ENCODE data around the gene SOX14.

SOX14 gene

DNA sequence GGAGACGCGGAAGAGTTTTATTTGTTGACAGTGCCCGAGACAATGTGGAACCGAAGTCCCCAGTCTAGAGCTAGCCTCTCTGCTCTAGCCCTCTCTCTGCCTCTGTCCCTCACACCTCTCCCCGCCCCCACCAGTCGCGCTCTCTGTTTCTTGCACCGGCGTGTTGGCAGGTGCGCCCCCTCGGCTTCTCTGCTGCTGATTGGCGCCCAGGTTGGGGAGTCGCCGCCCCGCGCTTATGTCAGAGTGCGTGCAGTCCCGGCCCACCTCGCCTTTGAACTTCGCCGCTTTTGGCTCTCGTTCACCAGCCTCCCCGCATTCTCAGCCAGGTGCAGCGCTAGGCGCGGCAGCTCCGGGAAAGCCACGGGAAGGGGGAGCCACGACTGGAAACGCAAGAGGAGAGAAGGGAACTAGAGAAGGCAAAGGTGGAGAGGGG, at the start of gene SOX14:
Gene SOX14 (plus strand): TSS at position 315 of the 433 bp plus-strand sequence. CDS start 470 bp downstream, outside the sequence.
- no peak for DNase-seq (ENCODE audit: low read depth)

- no peak for DNase-seq (ENCODE audit: low read depth)
Measured at GRCh38 chr3:137714551-137714950, 49.6 kb upstream of the SOX14 start.

DNA sequence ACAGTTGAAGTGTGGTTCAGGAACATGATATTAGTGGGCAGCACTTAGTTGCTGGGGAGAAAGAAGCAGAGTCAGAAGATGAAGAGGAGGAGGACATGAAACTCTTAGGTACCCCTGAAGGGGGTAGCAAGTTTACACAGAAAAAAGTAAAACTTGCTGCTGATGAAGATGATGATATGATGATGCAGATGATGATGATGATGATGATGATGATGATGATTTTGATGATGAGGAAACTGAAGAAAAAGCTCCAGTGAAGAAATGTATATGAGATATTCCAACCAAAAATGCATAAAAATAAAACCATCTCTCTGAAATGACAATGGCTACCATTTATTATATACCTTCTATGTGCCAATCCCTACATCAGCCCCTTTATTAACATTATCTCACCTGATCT, 39.9 kb upstream of the SOX14 start:
- DNase-seq (ENCODE audit: low read depth): no peak

DNA sequence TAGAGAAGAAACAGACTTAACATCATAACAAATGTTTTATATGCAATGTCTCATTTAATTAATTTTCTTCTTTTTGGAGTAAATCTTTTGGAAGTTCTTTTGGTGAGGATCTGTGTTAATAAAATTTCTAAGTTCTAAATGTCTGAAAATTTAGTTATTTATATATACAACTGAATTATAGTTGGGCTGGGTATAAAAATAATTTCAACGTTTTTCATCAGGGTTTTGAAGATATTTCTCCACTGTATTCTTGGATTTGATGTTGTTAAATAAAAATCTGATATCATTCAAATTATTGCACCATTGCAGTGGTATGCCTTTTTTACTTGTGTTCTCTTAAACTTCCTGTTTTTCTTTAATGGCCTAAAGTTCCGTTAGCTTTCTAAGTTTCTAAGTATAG, 26.9 kb upstream of the SOX14 start:
- DNase-seq (ENCODE audit: low read depth): no peak

DNA sequence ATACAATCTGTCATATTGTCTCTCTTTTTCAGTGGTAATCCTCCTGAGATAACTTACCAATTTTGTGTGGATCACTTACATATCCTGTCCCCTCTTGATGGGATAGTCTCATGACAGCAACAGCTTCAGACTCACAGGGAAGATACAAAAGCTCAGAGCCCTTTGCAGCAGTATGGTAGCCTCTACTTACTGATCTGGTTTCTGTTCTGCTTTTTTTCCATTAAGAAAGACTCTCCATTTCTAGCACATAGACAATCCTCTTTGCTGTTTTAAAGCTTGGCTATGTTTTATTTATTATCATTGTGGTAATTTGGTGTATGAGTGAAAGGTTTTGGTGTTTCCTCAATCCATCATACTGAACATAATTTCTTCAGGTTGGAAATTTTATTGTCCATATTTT, 25.4 kb upstream of the SOX14 start:
- DNase-seq (ENCODE audit: low read depth): no peak

- DNase-seq (ENCODE audit: low read depth): no peak
Measured at GRCh38 chr3:137743608-137744007, 20.5 kb upstream of the SOX14 start.

- DNase-seq (ENCODE audit: low read depth): no peak
Measured at GRCh38 chr3:137746808-137747207, 17.3 kb upstream of the SOX14 start.

- no peak for DNase-seq (ENCODE audit: low read depth)
Measured at GRCh38 chr3:137759505-137759904, 4.6 kb upstream of the SOX14 start.

GRCh38 chr3:137760341-137761098, 3.6 kb upstream of the SOX14 start:
- DNase-seq (ENCODE audit: low read depth): no peak

GRCh38 chr3:137761099-137761562, 3.0 kb upstream of the SOX14 start:
- no peak for DNase-seq (ENCODE audit: low read depth)

DNA sequence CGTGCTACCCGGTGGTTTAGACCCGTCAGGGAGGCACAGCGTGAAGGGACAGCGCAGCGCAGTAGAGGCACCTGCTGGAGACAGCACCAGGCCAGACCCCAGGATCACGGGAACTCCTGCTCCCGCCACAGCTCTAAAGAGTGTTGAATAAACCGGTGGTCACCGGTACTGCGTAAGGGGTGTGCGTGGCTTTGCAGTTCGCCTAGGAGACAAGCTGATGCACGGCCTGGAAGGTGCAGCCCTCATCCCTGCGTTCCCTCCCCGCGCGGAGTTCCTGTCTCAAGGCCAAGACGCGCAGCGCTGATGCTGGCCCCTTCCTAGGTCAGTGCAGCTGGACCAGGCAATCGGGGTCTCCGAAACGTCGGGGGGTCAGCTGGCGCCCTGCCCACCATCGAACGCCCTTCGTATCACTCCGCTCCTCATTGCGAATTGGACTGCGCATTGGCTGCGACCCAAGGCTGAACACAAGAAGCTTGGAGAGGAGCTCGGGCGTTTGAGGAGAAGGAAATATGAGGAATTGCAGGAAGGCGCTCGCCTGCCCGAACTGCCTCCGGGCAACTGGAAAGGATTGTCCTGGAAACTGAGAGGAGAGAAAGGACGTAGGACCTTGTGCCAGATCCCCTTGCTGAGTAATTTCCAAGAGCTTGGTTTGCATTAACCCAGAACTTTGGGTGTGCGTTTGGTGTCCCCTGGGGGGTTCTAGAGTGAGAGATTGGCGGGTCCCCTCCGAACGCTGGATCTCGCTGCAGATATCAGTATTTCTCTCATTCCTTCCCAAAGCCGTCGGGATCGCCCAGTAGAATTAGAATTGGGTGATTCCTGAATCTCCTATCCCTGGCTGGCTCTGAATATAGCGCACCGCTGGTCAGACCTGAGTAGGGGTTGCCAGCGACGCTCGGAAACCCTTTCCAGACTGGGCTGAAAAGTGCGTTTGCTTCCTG, 2.3 kb upstream of the SOX14 start:
- no peak for DNase-seq (ENCODE audit: low read depth)

DNA sequence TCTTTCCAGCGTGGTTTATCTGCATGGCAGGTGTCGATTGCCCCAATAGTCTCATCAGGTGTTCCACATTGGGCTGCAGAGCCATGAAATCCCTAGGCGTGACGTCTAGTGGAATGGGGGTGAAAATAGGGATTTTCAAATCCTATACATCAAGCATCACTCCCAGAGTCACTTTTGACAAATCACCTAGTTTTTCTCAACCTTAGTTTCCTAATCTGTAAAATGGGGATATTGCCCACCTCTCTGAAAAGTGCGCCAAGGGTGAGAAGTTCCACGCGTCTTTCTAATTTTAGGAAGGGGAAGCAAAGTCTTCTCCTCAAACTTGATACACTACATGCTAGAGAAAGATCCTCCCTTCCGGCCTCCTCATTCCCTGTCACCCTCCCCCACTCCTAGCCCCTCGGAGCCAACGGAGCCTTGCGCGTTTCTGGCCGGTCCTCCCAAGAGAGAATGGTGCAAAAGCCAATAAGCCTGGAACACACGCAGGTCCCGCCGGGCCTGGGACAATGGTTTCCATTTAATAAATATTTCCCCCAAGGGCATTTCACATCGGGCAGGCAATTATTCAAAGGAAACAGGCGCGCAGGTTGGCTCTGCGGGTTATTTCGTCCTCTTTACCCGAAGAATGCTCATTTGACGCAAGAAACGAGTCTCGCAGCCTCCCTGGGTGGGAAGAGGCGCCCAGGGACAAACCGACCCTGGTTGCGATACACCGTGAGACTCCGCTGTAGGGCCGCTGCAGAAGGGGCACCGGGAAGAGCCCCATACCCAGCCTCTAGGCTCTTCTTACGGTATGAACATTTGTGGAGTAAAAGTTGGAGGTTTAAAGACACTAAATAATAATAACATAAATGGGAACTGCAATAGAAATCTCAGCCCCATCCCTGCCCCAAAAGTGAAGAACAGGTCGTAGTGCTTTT, 1.2 kb upstream of the SOX14 start:
- DNase-seq (ENCODE audit: low read depth): no peak

DNA sequence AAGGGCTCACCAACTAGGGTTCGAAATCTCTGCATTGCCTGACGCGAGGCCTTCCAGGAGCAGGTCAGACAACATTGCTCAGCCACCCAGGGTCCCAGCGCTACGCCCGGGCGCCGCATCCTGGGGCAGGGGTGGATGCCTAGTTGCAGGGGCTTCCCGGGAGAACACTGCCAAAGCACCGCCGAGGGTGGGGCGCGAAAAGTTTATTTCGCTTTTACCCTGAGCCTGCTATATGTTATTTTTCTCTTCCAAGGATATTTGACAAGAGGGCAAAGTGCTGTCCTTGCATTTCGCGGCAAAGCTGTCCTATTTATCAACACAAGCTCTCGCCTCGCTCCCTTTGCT, 549 bp upstream of the SOX14 start:
- no peak for DNase-seq (ENCODE audit: low read depth)

GRCh38 chr3:137764563-137765309, 621 bp downstream of the SOX14 start:
- no peak for DNase-seq (ENCODE audit: low read depth)

DNA sequence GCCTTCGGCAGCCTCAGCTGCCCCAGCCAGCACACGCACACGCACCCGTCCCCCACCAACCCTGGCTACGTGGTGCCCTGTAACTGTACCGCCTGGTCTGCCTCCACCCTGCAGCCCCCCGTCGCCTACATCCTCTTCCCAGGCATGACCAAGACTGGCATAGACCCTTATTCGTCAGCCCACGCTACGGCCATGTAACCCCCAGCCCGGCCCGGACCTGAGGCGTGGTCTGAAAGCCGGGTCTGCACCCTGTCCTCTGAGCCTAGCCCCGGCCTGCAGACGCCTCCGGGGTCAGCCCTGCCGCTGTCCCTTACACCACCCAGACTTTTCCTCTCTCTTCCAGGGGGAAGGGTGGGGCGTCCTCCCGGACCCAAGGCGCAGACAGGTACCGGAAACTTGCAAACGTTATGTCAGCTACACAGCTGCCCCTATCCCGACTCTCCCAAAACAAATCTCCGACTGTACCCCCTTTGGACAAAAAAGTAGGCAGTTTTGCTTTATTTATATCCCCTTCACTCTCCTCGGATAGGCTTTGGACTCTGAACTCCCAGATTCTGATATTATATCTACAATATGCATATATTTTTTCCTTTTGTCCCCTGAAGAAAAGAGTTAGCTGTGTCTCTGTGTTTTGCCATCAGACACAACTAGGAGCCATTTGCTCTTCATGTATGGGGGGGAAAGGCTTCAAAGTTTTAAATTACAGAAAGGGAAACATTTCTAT, 1.4 kb downstream of the SOX14 start:
- no peak for DNase-seq (ENCODE audit: low read depth)

- DNase-seq (ENCODE audit: low read depth): no peak
Measured at GRCh38 chr3:137766041-137766875, 2.1 kb downstream of the SOX14 start.

- no peak for DNase-seq (ENCODE audit: low read depth)
Measured at GRCh38 chr3:137766876-137767537, 2.9 kb downstream of the SOX14 start.

GRCh38 chr3:137767538-137768360, 3.6 kb downstream of the SOX14 start:
- DNase-seq (ENCODE audit: low read depth): no peak

All from stimulated activated CD4-positive, alpha-beta T cell treated with anti-CD3 and anti-CD28 coated beads, Interleukin-2, amount 100 ng/mL, for 4 hours (primary cell).